ENCODE measurements around the gene HGS.
A peak's percentile ranks its signal among the peaks of the same experiment; 100 is the strongest.

The HGS gene

GRCh38 chr17:81707725-81708646 lies 24.2 kb downstream of the HGS start:
- peaks cover 39 to 42% of the 10 kb centered on the region in 2 experiments for H3K36me3 ChIP-seq (ENCODE audit: control insufficient read depth in 1 of 2, insufficient read depth in 2 of 2, low read length in 2 of 2)
- no peak overlapping the region for H2AK5ac ChIP-seq (ENCODE audit: low read length)
- H3K27ac ChIP-seq (ENCODE audit: low read depth, low read length) = no peak overlapping the region
- H3K9me3 ChIP-seq (ENCODE audit: insufficient read depth, low read depth, low read length) = peaks cover 2% of the 10 kb centered on the region
- peaks cover 18% of the 10 kb centered on the region for H3K79me2 ChIP-seq (ENCODE audit: control insufficient read depth, insufficient read depth, low read length, poor library complexity)
- no peak overlapping the region for H4K91ac ChIP-seq (ENCODE audit: low read depth, low read length)
- no peaks in the 10 kb centered on the region for H3K27me3 ChIP-seq (ENCODE audit: insufficient read depth, low read length)
- no peak overlapping the region for H2BK5ac ChIP-seq (ENCODE audit: low read depth, low read length, poor library complexity)
- peaks cover 11% of the 10 kb centered on the region for H3K79me1 ChIP-seq (ENCODE audit: low read length)
- WGBS (ENCODE audit: extremely low coverage, insufficient coverage, insufficient read length) = no CpG with 5 or more reads among the region's 25 CpGs
- H2BK12ac ChIP-seq (ENCODE audit: low read length) = no peak overlapping the region
- DNase-seq = no peak
- no peak overlapping the region for H4K8ac ChIP-seq (ENCODE audit: low read depth, low read length)
- peaks cover 21 to 27% of the 10 kb centered on the region in 2 experiments for H3K4me1 ChIP-seq (ENCODE audit: control insufficient read depth in 1 of 2, insufficient read depth in 2 of 2, low read length in 2 of 2)
- H2BK120ac ChIP-seq (ENCODE audit: insufficient read depth, low read length, poor library complexity) = no peak overlapping the region
- H3K4ac ChIP-seq (ENCODE audit: low read depth, low read length) = no peak overlapping the region
- no peak overlapping the region for H3K18ac ChIP-seq (ENCODE audit: low read length)
- H3K23ac ChIP-seq (ENCODE audit: low read length) = no peak overlapping the region
- peak overlapping the region; percentile 12 for H4K12ac ChIP-seq (ENCODE audit: low read depth, low read length)
- H3K14ac ChIP-seq (ENCODE audit: low read length) = no peak overlapping the region
- no peak overlapping the region for H2AFZ ChIP-seq (ENCODE audit: insufficient read depth, low read length, poor library complexity)
- no peak overlapping the region for H3K4me2 ChIP-seq (ENCODE audit: low read length)
- no peak overlapping the region for H3K4me3 ChIP-seq (ENCODE audit: low read depth, low read length)
- no peak overlapping the region for H3K9ac ChIP-seq (ENCODE audit: low read length)

GRCh38 chr17:81708739-81709185 lies 25.0 kb downstream of the HGS start:
- Histone ChIP-seq H2BK120ac (ENCODE audit: insufficient read depth, low read length, poor library complexity) (no peak overlapping the region), H3K4me2 (ENCODE audit: low read length) (no peak overlapping the region), H2BK5ac (ENCODE audit: low read depth, low read length, poor library complexity) (no peak overlapping the region), H3K4me3 (ENCODE audit: low read depth, low read length) (no peak overlapping the region), H2AK5ac (ENCODE audit: low read length) (no peak overlapping the region), H3K14ac (ENCODE audit: low read length) (no peak overlapping the region), H3K27ac (ENCODE audit: low read depth, low read length) (no peak overlapping the region), H4K12ac (ENCODE audit: low read depth, low read length) (no peak overlapping the region), H2AFZ (ENCODE audit: insufficient read depth, low read length, poor library complexity) (no peak overlapping the region), H3K27me3 (ENCODE audit: insufficient read depth, low read length) (no peaks in the 10 kb centered on the region), H3K79me2 (ENCODE audit: control insufficient read depth, insufficient read depth, low read length, poor library complexity) (peaks cover 13% of the 10 kb centered on the region), H3K9me3 (ENCODE audit: insufficient read depth, low read depth, low read length) (peaks cover 2% of the 10 kb centered on the region), H3K4me1 (ENCODE audit: control insufficient read depth in 1 of 2, insufficient read depth in 2 of 2, low read length in 2 of 2) (peaks cover 27 to 33% of the 10 kb centered on the region in 2 experiments), H3K36me3 (ENCODE audit: control insufficient read depth in 1 of 2, insufficient read depth in 2 of 2, low read length in 2 of 2) (peaks cover 39 to 42% of the 10 kb centered on the region in 2 experiments), H3K79me1 (ENCODE audit: low read length) (peaks cover 4% of the 10 kb centered on the region), H3K23ac (ENCODE audit: low read length) (no peak overlapping the region), H4K91ac (ENCODE audit: low read depth, low read length) (no peak overlapping the region), H3K18ac (ENCODE audit: low read length) (no peak overlapping the region), H2BK12ac (ENCODE audit: low read length) (no peak overlapping the region), H4K8ac (ENCODE audit: low read depth, low read length) (no peak overlapping the region), H3K9ac (ENCODE audit: low read length) (no peak overlapping the region), H3K4ac (ENCODE audit: low read depth, low read length) (no peak overlapping the region)
- WGBS (ENCODE audit: extremely low coverage, insufficient coverage, insufficient read length) = no CpG with 5 or more reads among the region's 17 CpGs
- DNase-seq = no peak

- Histone ChIP-seq H3K4me3 (ENCODE audit: low read depth, low read length) (no peak overlapping the region), H3K18ac (ENCODE audit: low read length) (no peak overlapping the region), H2BK120ac (ENCODE audit: insufficient read depth, low read length, poor library complexity) (no peak overlapping the region), H3K79me2 (ENCODE audit: control insufficient read depth, insufficient read depth, low read length, poor library complexity) (peaks cover 5% of the 10 kb centered on the region), H3K79me1 (ENCODE audit: low read length) (peaks cover 4% of the 10 kb centered on the region), H3K23ac (ENCODE audit: low read length) (no peak overlapping the region), H3K9me3 (ENCODE audit: insufficient read depth, low read depth, low read length) (peaks cover 2% of the 10 kb centered on the region), H3K4ac (ENCODE audit: low read depth, low read length) (no peak overlapping the region), H3K27ac (ENCODE audit: low read depth, low read length) (no peak overlapping the region), H4K12ac (ENCODE audit: low read depth, low read length) (no peak overlapping the region), H3K14ac (ENCODE audit: low read length) (no peak overlapping the region), H2AK5ac (ENCODE audit: low read length) (no peak overlapping the region), H3K4me1 (ENCODE audit: control insufficient read depth in 1 of 2, insufficient read depth in 2 of 2, low read length in 2 of 2) (peaks cover 20 to 27% of the 10 kb centered on the region in 2 experiments), H4K8ac (ENCODE audit: low read depth, low read length) (no peak overlapping the region), H2BK5ac (ENCODE audit: low read depth, low read length, poor library complexity) (no peak overlapping the region), H2BK12ac (ENCODE audit: low read length) (no peak overlapping the region), H4K91ac (ENCODE audit: low read depth, low read length) (no peak overlapping the region), H2AFZ (ENCODE audit: insufficient read depth, low read length, poor library complexity) (no peak overlapping the region), H3K36me3 (ENCODE audit: control insufficient read depth in 1 of 2, insufficient read depth in 2 of 2, low read length in 2 of 2) (peaks cover 30 to 35% of the 10 kb centered on the region in 2 experiments), H3K9ac (ENCODE audit: low read length) (no peak overlapping the region), H3K27me3 (ENCODE audit: insufficient read depth, low read length) (no peaks in the 10 kb centered on the region), H3K4me2 (ENCODE audit: low read length) (peak overlapping the region; percentile 87)
- DNase-seq = no peak
- WGBS (ENCODE audit: extremely low coverage, insufficient coverage, insufficient read length) = no CpG with 5 or more reads among the region's 29 CpGs
These were observed 26.9 kb downstream of the HGS start for GRCh38 chr17:81710514-81711308.

- peak within 1 kb of the TSS; percentile 64 for H3K14ac ChIP-seq (ENCODE audit: low read length)
- no peak within 1 kb of the TSS for H3K23ac ChIP-seq (ENCODE audit: low read length)
- WGBS (ENCODE audit: extremely low coverage, insufficient coverage, insufficient read length) = no CpG with 5 or more reads among the region's 89 CpGs
- H3K79me2 ChIP-seq (ENCODE audit: control insufficient read depth, insufficient read depth, low read length, poor library complexity) = peaks cover 5% of the 10 kb centered on the region
- peak within 1 kb of the TSS; percentile 87 for H3K4me2 ChIP-seq (ENCODE audit: low read length)
- peak within 1 kb of the TSS; percentile 73 for H3K9ac ChIP-seq (ENCODE audit: low read length)
- H3K4ac ChIP-seq (ENCODE audit: low read depth, low read length) = peak within 1 kb of the TSS; percentile 30
- peak within 1 kb of the TSS; percentile 28 for H2BK120ac ChIP-seq (ENCODE audit: insufficient read depth, low read length, poor library complexity)
- peaks cover 22 to 29% of the 10 kb centered on the region in 2 experiments for H3K36me3 ChIP-seq (ENCODE audit: control insufficient read depth in 1 of 2, insufficient read depth in 2 of 2, low read length in 2 of 2)
- peak within 1 kb of the TSS; percentile 31 for H2AK5ac ChIP-seq (ENCODE audit: low read length)
- no peak within 1 kb of the TSS for H2BK12ac ChIP-seq (ENCODE audit: low read length)
- H2AFZ ChIP-seq (ENCODE audit: insufficient read depth, low read length, poor library complexity) = peak within 1 kb of the TSS; percentile 76
- H3K27ac ChIP-seq (ENCODE audit: low read depth, low read length) = peak within 1 kb of the TSS; percentile 36
- H4K8ac ChIP-seq (ENCODE audit: low read depth, low read length) = peak within 1 kb of the TSS; percentile 76
- H3K4me1 ChIP-seq (ENCODE audit: control insufficient read depth in 1 of 2, insufficient read depth in 2 of 2, low read length in 2 of 2) = peaks cover 20 to 27% of the 10 kb centered on the region in 2 experiments
- H3K27me3 ChIP-seq (ENCODE audit: insufficient read depth, low read length) = no peaks in the 10 kb centered on the region
- H3K18ac ChIP-seq (ENCODE audit: low read length) = peak within 1 kb of the TSS; percentile 68
- DNase-seq = peak; percentile 90 to 93
- H4K91ac ChIP-seq (ENCODE audit: low read depth, low read length) = peak within 1 kb of the TSS; percentile 46
- H3K9me3 ChIP-seq (ENCODE audit: insufficient read depth, low read depth, low read length) = peaks cover 2% of the 10 kb centered on the region
- H4K12ac ChIP-seq (ENCODE audit: low read depth, low read length) = peak within 1 kb of the TSS; percentile 14
- H2BK5ac ChIP-seq (ENCODE audit: low read depth, low read length, poor library complexity) = peak within 1 kb of the TSS; percentile 67
- H3K79me1 ChIP-seq (ENCODE audit: low read length) = peaks cover 4% of the 10 kb centered on the region
- peak within 1 kb of the TSS; percentile 83 for H3K4me3 ChIP-seq (ENCODE audit: low read depth, low read length)
These were observed 28.1 kb downstream of the HGS start, which contains the start of gene SLC25A10 for GRCh38 chr17:81711814-81712467. Gene SLC25A10, plus strand, starts transcription at chr17:81712284. Its CDS starts 143 bp downstream, at chr17:81712427.
